K562 (cell line): ENCODE data around the gene ZNF8. TPM values are rescaled to one million over a fixed set of nuclear protein-coding genes. Genes with fewer than 3 reads are reported as not detected.

Experiments used
- CEBPG ChIP-seq, 3 experiments: fragments of 200-800 bp in 1 of 3; sonication (Bioruptor generic) in 1 of 3; sonication (generic) in 1 of 3; formaldehyde crosslinking in 1 of 3; IDR thresholded peaks in 2 of 3; conservative IDR thresholded peaks in 1 of 3; 2 replicates each; pipeline versions ENCODE4 v1.6.1 to v1.8.0; 2016 to 2022; ENCODE audit warnings: missing compliant biosample characterization in 2 of 3, missing genetic modification characterization in 2 of 3, mild to moderate bottlenecking in 1 of 3, missing genetic modification reagents in 1 of 3
- GABPA ChIP-seq: fragments of 200-800 bp; sonication (Bioruptor generic); conservative IDR thresholded peaks from 2 replicates; pipeline ENCODE4 v1.6.1; 2016; ENCODE audit warnings: low read depth, missing genetic modification characterization, missing compliant biosample characterization
- KLF1 ChIP-seq: fragments of 450-650 bp; IDR thresholded peaks from 2 replicates; pipeline ENCODE4 v1.6.1; 2016; ENCODE audit warnings: missing genetic modification characterization, missing compliant biosample characterization
- NR4A1 ChIP-seq, 2 experiments: fragments of 250-450 bp in 1 of 2; fragments of 450-650 bp in 1 of 2; sonication (Bioruptor Pico) in 1 of 2; IDR thresholded peaks; 2 replicates each; pipeline versions ENCODE4 v1.4.0 to v1.6.1; 2016 to 2020; ENCODE audit warnings: mild to moderate bottlenecking in 2 of 2, missing compliant biosample characterization in 1 of 2, missing genetic modification characterization in 1 of 2, moderate library complexity in 1 of 2
- POU5F1 ChIP-seq: fragments of 150-350 bp; IDR thresholded peaks from 2 replicates; pipeline ENCODE4 v1.6.1; 2014; ENCODE audit warnings: borderline replicate concordance, low read length, low read depth, mild to moderate bottlenecking; ENCODE audit not compliant: partially characterized antibody
- PRPF4 ChIP-seq: fragments of 200-400 bp; formaldehyde crosslinking; IDR thresholded peaks from one replicate; pipeline ENCODE4 v1.6.1; 2017; ENCODE audit warnings: low read length, low read depth, mild to moderate bottlenecking; ENCODE audit not compliant: insufficient read depth, poor library complexity, severe bottlenecking
- SAFB ChIP-seq: fragments of 200-400 bp; formaldehyde crosslinking; IDR thresholded peaks from 2 replicates; pipeline ENCODE4 v1.6.1; 2017; ENCODE audit warnings: low read depth, low read length, borderline replicate concordance
- SRSF9 ChIP-seq: fragments of 200-400 bp; formaldehyde crosslinking; IDR thresholded peaks from 2 replicates; pipeline ENCODE4 v1.6.1; 2017; ENCODE audit warnings: low read depth, low read length, borderline replicate concordance
- STAT5A ChIP-seq: IDR thresholded peaks from 2 replicates; pipeline ENCODE4 v1.6.1; 2012; ENCODE audit warnings: low read length, inconsistent platforms, borderline replicate concordance
- ZBTB8A ChIP-seq: fragments of 450-650 bp; IDR thresholded peaks from 2 replicates; pipeline ENCODE4 v1.6.1; 2018; ENCODE audit warnings: mild to moderate bottlenecking, moderate library complexity; ENCODE audit not compliant: partially characterized antibody
- ZNF785 ChIP-seq: fragments of 250-450 bp; sonication (Bioruptor Pico); IDR thresholded peaks from 2 replicates; pipeline ENCODE4 v1.4.0; 2020; ENCODE audit warnings: mild to moderate bottlenecking
- polyA plus RNA-seq, 8 experiments: library from polyadenylated mRNA; depleted of rRNA in 4 of 8; stranded (reverse) in 5 of 8; unstranded in 3 of 8; fragments of >200 nt; fragmentation: Nextera tagmentation in 2 of 8; fragmentation: Illumina TruSeq in 1 of 8; extraction: Ambion mirVana in 2 of 8; extraction: Trizol in 1 of 8; gene quantifications; 2 replicates each; pipeline versions ENCODE4 v1.2.1 to v1.2.3, GENCODE V29; 2011 to 2014; ENCODE audit warnings: inconsistent platforms in 1 of 8, missing spikeins in 1 of 8
- total RNA-seq, 7 experiments: library from RNA; depleted of rRNA in 6 of 7; stranded (reverse); fragments of >200 nt in 6 of 7; fragmentation: Illumina TruSeq in 2 of 7; extraction: Trizol in 2 of 7; gene quantifications; 2 replicates each; pipeline versions ENCODE4 v1.2.1 to v1.2.3, GENCODE V29; 2011 to 2021; ENCODE audit warnings: low replicate concordance in 1 of 7
- TF ChIP-seq, protein P1 (sequence below), 2 experiments: fragments of 450-650 bp; formaldehyde crosslinking in 1 of 2; IDR thresholded peaks; 2 replicates each; pipeline versions ENCODE4 v1.4.0 to v1.6.1; 2014 to 2020; ENCODE audit warnings: mild to moderate bottlenecking in 2 of 2, borderline replicate concordance in 1 of 2, low read depth in 1 of 2
- TF ChIP-seq, protein P2 (sequence below): fragments of 450-650 bp; IDR thresholded peaks from 2 replicates; pipeline ENCODE4 v1.6.1; 2016; ENCODE audit warnings: mild to moderate bottlenecking

ZNF8 gene
- total and polyA plus RNA-seq, 9 of the 15 experiments (the other 6 are each of a cell fraction or from before 2014, with no cell fraction given), result 0.71 to 7.7 (median 4.7) TPM

DNA sequence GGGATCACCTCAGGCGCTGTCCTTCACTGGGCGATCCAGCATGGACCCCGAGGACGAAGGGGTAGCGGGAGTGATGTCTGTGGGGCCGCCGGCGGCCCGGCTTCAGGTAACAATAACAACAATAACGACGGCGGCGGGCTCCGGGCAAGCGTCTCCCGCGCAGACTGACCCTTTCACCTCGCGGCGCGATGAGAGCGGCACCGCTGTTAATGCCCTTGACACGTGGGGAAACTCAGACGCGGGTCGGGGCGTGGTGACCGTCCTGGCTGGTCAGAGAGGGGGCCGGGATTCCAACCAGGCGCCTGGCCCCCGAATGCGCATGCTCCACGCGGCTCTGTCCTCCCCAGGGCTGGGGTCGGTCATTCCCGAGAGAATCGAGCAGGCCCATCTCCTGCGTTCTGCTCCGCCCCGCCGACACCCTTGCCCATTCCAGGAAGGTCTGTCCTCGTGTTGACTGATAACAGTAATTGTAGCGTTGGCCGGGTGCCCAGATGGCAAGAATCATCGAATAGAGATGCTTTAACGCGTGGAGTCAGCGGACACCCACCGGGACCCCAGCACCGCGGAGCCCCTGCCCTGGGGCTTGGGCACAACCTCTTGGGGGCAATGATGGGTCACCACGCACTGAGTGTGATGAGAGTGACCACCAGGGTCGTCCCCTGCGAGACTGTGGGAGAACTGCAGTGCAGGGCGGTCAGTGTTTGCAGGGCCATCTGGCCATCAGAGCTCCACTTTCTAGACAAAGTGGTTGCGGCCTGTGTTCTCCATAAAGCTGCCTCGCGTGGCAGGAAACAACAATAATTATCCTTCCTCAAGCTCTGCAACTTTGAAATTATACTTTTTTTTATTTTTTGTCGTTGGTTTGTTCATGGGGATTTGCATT lies 528 bp downstream of the ZNF8 start (continued):
- TF ChIP-seq, protein P1, sequence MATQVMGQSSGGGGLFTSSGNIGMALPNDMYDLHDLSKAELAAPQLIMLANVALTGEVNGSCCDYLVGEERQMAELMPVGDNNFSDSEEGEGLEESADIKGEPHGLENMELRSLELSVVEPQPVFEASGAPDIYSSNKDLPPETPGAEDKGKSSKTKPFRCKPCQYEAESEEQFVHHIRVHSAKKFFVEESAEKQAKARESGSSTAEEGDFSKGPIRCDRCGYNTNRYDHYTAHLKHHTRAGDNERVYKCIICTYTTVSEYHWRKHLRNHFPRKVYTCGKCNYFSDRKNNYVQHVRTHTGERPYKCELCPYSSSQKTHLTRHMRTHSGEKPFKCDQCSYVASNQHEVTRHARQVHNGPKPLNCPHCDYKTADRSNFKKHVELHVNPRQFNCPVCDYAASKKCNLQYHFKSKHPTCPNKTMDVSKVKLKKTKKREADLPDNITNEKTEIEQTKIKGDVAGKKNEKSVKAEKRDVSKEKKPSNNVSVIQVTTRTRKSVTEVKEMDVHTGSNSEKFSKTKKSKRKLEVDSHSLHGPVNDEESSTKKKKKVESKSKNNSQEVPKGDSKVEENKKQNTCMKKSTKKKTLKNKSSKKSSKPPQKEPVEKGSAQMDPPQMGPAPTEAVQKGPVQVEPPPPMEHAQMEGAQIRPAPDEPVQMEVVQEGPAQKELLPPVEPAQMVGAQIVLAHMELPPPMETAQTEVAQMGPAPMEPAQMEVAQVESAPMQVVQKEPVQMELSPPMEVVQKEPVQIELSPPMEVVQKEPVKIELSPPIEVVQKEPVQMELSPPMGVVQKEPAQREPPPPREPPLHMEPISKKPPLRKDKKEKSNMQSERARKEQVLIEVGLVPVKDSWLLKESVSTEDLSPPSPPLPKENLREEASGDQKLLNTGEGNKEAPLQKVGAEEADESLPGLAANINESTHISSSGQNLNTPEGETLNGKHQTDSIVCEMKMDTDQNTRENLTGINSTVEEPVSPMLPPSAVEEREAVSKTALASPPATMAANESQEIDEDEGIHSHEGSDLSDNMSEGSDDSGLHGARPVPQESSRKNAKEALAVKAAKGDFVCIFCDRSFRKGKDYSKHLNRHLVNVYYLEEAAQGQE (IDR thresholded peaks at IDR 0.05; ENCODE audit: borderline replicate concordance), result peak; percentile 30; the same call in 1 of the 2 replicates
- TF ChIP-seq, protein P1 (CRISPR knock-in tag; IDR thresholded peaks at IDR 0.05; ENCODE audit: low read depth), result peak; percentile 54; the same call in 1 of the 2 replicates
- no peak for TF ChIP-seq SRSF9
- TF ChIP-seq, protein P2, sequence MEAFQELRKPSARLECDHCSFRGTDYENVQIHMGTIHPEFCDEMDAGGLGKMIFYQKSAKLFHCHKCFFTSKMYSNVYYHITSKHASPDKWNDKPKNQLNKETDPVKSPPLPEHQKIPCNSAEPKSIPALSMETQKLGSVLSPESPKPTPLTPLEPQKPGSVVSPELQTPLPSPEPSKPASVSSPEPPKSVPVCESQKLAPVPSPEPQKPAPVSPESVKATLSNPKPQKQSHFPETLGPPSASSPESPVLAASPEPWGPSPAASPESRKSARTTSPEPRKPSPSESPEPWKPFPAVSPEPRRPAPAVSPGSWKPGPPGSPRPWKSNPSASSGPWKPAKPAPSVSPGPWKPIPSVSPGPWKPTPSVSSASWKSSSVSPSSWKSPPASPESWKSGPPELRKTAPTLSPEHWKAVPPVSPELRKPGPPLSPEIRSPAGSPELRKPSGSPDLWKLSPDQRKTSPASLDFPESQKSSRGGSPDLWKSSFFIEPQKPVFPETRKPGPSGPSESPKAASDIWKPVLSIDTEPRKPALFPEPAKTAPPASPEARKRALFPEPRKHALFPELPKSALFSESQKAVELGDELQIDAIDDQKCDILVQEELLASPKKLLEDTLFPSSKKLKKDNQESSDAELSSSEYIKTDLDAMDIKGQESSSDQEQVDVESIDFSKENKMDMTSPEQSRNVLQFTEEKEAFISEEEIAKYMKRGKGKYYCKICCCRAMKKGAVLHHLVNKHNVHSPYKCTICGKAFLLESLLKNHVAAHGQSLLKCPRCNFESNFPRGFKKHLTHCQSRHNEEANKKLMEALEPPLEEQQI, result no peak
- no peak for TF ChIP-seq PRPF4
- peak; percentile 37; the same call in 1 of the 2 replicates for TF ChIP-seq STAT5A
- TF ChIP-seq POU5F1, result no peak
- TF ChIP-seq NR4A1 (CRISPR knock-in tag; IDR thresholded peaks at IDR 0.05), result no peak
- TF ChIP-seq NR4A1 (tag; IDR thresholded peaks at IDR 0.05), result no peak
- TF ChIP-seq ZBTB8A, result no peak
- no peak for TF ChIP-seq ZNF785
- TF ChIP-seq GABPA (tag), result peak; percentile 22; the same call in 1 of the 2 replicates
- peak; percentile 29; the same call in 1 of the 2 replicates for TF ChIP-seq SAFB
- no peak for TF ChIP-seq KLF1 (tag)
- TF ChIP-seq CEBPG (CRISPR knock-in tag; IDR thresholded peaks at IDR 0.05), result no peak
- no peak for TF ChIP-seq CEBPG (tag; conservative IDR thresholded peaks at IDR 0.05 in 1 of 2, IDR thresholded peaks at IDR 0.05 in 1 of 2)
